Spleen (tissue), 7 donors: ENCODE measurements around the gene EVC2.

Experiments
- POLR2A ChIP-seq, 3 donors: fragments of 450-650 bp; IDR thresholded peaks; one replicate each; pipeline ENCODE4 v1.5.1; 2017; ENCODE audit warnings: antibody characterized with exemption in 3 of 3, mild to moderate bottlenecking in 1 of 3
- POLR2AphosphoS5 ChIP-seq, 3 donors: sonication (generic); formaldehyde crosslinking; IDR thresholded peaks; one replicate each; pipeline ENCODE4 v1.5.1; 2017; ENCODE audit warnings: antibody characterized with exemption in 3 of 3
- TF ChIP-seq, protein P1 (sequence below), 11 experiments: fragments of 200-600 bp in 7 of 11; fragments of 450-650 bp in 4 of 11; sonication (generic) in 4 of 11; IDR thresholded peaks in 8 of 11; conservative IDR thresholded peaks in 3 of 11; 1 replicate in 7 of 11; 2 replicates in 4 of 11; pipeline versions ENCODE4 v1.4.0 to v1.8.0; 2016 to 2021; ENCODE audit warnings: antibody characterized with exemption in 11 of 11, inconsistent platforms in 4 of 11, mild to moderate bottlenecking in 1 of 11
- donor health status: DM: no; HTN: no; CAD: no; lungs with moderate emphysema.
- donor health status: DM: no; HTN: no; CAD: no.
- donor health status: DM: no; HTN: no; CAD: no.

DNA sequence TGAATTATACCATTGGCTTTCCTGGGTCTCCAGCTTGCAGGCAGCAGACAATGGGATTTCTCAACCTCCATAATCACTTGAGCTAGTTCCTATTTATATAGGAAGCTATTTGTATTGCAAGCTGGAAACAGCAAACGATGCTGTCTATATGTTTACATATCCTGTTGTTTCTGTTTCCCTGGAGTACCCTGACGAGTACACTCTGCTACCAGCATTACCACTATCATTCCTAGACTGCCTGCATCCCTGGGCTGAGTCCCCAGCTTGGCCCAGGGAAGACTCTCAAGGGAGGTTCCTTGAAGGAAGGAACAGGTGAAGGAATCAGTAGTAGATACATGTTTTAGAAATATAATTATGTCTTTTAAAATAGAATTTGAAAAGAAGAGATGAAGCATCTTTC, 81.4 kb downstream of the EVC2 start:
- TF ChIP-seq, protein P1, sequence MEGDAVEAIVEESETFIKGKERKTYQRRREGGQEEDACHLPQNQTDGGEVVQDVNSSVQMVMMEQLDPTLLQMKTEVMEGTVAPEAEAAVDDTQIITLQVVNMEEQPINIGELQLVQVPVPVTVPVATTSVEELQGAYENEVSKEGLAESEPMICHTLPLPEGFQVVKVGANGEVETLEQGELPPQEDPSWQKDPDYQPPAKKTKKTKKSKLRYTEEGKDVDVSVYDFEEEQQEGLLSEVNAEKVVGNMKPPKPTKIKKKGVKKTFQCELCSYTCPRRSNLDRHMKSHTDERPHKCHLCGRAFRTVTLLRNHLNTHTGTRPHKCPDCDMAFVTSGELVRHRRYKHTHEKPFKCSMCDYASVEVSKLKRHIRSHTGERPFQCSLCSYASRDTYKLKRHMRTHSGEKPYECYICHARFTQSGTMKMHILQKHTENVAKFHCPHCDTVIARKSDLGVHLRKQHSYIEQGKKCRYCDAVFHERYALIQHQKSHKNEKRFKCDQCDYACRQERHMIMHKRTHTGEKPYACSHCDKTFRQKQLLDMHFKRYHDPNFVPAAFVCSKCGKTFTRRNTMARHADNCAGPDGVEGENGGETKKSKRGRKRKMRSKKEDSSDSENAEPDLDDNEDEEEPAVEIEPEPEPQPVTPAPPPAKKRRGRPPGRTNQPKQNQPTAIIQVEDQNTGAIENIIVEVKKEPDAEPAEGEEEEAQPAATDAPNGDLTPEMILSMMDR (IDR thresholded peaks at IDR 0.05 in 8 of 11, conservative IDR thresholded peaks at IDR 0.05 in 3 of 11), result no peak
- TF ChIP-seq POLR2A (IDR thresholded peaks at IDR 0.05), result no peak
- TF ChIP-seq POLR2AphosphoS5 (IDR thresholded peaks at IDR 0.05), result no peak
